Calu3 (cell line): ENCODE measurements around the gene SARM1. TPM values are rescaled to one million over a fixed set of nuclear protein-coding genes. Genes with fewer than 3 reads are reported as not detected.

Experiments
- BruUV-seq: library from RNA; stranded (reverse); fragments of 400-500 nt; replicated peaks from 2 replicates; lab custom pipeline; 2021; lab: Mats Ljungman, UMichigan
- CTCF ChIA-PET: fragments of 300-600 bp; sonication (Branson Sonifier 250); formaldehyde crosslinking; loops from one replicate; lab custom pipeline; 2022; ENCODE audit warnings: antibody characterized with exemption; lab: Charles Lee
- DNase-seq: peaks from one replicate; pipeline ENCODE4 v3.0.0; 2022
- H3K27ac Mint-ChIP-seq: one replicate; pipeline ENCODE4 v1.8.0; 2022; ENCODE audit warnings: mixed read lengths; ENCODE audit not compliant: unreplicated experiment
- H3K27me3 Mint-ChIP-seq: one replicate; pipeline ENCODE4 v1.8.0; 2022; ENCODE audit warnings: mixed read lengths; ENCODE audit not compliant: unreplicated experiment
- H3K36me3 Mint-ChIP-seq: one replicate; pipeline ENCODE4 v1.8.0; 2022; ENCODE audit warnings: mild to moderate bottlenecking, moderate library complexity, mixed read lengths; ENCODE audit not compliant: insufficient read depth, unreplicated experiment
- H3K4me1 Mint-ChIP-seq: one replicate; pipeline ENCODE4 v1.8.0; 2022; ENCODE audit warnings: mild to moderate bottlenecking, low read depth, mixed read lengths; ENCODE audit not compliant: unreplicated experiment
- H3K4me3 Mint-ChIP-seq: one replicate; pipeline ENCODE4 v1.8.0; 2022; ENCODE audit warnings: mild to moderate bottlenecking, low read depth, moderate library complexity, mixed read lengths; ENCODE audit not compliant: unreplicated experiment
- H3K9me3 Mint-ChIP-seq: one replicate; pipeline ENCODE4 v1.8.0; 2022; ENCODE audit warnings: low read depth, mixed read lengths; ENCODE audit not compliant: unreplicated experiment
- intact Hi-C: fragments of 100-400 bp; cut with micrococcal nuclease; formaldehyde crosslinking; loops from one replicate; pipeline ENCODE4 v1.10.0; 2022; ENCODE audit not compliant: unreplicated experiment
- total RNA-seq: library from RNA; stranded (reverse); gene quantifications from 2 replicates; pipeline ENCODE4 v1.2.3, GENCODE V29; 2022
- TF ChIP-seq, protein P1 (sequence below): fragments of 200-600 bp; IDR thresholded peaks from one replicate; pipeline ENCODE4 v1.8.0; 2022; ENCODE audit warnings: antibody characterized with exemption; ENCODE audit not compliant: unreplicated experiment

Gene SARM1
- total RNA-seq, 1 experiment from 2014 or later = 8.1 TPM

DNA sequence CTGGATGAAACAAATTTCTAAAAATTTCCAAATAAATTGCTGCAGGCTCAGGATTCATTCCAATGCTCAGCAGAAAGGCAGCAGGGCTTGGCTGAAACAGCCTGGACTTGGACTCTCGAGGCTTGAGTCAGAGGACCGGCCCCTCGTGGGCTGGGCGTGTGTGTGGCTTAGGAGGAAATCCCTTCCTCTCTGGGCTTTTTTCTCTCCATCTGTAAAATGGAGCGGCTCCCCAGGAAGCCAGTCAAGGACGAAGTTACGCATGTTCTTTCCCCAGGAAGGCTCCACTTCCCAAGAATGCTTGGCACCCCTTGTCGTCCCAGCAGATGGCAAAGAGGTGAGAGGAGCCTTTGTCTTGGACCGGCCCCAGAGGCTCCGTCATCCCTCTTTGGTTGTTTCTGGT lies 21.0 kb downstream of the SARM1 start:
- CTCF ChIA-PET = no interaction called here
- intact Hi-C loops = no loop called here
- DNase-seq = no peak
- Mint-ChIP-seq H3K4me1 (no peaks in the 10 kb centered on the region), H3K27me3 (no peaks in the 10 kb centered on the region), H3K36me3 (peaks cover 3% of the 10 kb centered on the region), H3K4me3 (no peak overlapping the region), H3K9me3 (no peaks in the 10 kb centered on the region), H3K27ac (no peak overlapping the region)
- TF ChIP-seq, protein P1, sequence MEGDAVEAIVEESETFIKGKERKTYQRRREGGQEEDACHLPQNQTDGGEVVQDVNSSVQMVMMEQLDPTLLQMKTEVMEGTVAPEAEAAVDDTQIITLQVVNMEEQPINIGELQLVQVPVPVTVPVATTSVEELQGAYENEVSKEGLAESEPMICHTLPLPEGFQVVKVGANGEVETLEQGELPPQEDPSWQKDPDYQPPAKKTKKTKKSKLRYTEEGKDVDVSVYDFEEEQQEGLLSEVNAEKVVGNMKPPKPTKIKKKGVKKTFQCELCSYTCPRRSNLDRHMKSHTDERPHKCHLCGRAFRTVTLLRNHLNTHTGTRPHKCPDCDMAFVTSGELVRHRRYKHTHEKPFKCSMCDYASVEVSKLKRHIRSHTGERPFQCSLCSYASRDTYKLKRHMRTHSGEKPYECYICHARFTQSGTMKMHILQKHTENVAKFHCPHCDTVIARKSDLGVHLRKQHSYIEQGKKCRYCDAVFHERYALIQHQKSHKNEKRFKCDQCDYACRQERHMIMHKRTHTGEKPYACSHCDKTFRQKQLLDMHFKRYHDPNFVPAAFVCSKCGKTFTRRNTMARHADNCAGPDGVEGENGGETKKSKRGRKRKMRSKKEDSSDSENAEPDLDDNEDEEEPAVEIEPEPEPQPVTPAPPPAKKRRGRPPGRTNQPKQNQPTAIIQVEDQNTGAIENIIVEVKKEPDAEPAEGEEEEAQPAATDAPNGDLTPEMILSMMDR = no peak
- no TSS peak for BruUV-seq

DNA sequence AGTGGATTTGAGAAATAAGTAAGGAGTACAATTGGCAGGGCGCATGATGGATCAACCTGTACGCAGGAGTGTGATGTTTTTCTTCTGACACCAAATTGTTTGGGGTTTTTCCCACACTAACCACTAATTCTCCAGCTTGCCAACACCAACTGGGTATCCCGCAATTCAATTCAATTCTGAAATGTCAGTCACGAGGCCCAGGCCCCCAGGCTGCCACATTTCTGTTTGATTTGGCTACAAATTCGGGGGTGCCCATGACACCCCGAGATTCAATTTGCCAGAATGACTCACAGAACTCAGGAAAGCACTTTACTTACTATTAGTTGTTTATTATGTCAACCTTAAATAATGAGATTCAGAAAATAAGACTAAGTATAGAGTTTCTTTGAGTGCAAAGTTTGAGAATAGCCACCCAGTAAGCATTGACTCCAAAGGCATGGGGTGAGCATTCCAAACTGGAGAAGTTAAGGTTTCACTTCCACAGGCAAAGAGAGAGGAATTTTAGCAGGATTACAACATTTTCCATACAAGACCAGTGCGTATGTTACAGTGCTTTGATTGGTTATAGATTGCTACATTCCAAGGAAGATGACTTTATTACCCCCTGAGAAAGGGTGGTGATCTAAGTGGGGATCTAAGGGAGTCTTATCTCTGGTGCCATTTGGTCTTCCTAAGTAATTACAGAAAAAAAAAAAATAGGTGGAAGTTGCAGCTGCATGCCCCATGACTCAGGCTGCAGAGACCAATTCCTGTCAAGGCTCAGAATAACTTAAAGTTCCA lies 23.0 kb downstream of the SARM1 start:
- TF ChIP-seq, protein P1 = no peak
- DNase-seq = no peak
- CTCF ChIA-PET = interaction anchor here (1.0 kb wide), 1 partner anchor 22 kb away, joined by 3 read pairs; no protein-coding TSS in a partner anchor
- Mint-ChIP-seq H3K9me3 (no peaks in the 10 kb centered on the region), H3K4me1 (no peaks in the 10 kb centered on the region), H3K27me3 (no peaks in the 10 kb centered on the region), H3K36me3 (peaks cover 8% of the 10 kb centered on the region), H3K4me3 (no peak overlapping the region), H3K27ac (no peak overlapping the region)
- intact Hi-C loops = no loop called here
- no TSS peak for BruUV-seq

DNA sequence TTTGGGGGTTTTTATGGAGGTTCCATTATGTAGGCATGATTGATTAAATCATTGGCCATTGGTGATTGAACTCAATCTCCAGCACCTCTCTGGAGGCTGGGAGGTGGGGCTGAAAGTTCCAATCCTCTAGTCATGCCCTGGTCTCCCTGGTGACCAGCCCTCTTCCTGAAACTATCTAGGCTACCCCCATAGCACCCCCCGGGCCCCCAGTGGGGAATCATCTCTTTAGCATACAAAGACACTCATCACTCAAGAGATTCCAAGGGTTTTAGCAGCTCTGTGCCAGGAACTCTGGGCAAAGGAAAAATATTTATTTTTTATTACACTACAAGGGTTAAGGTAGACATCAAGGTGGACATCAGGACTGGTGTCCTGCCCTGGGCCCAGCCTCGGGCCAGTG lies 23.9 kb downstream of the SARM1 start:
- intact Hi-C loops = no loop called here
- no peaks in the 10 kb centered on the region for H3K4me1 Mint-ChIP-seq

DNA sequence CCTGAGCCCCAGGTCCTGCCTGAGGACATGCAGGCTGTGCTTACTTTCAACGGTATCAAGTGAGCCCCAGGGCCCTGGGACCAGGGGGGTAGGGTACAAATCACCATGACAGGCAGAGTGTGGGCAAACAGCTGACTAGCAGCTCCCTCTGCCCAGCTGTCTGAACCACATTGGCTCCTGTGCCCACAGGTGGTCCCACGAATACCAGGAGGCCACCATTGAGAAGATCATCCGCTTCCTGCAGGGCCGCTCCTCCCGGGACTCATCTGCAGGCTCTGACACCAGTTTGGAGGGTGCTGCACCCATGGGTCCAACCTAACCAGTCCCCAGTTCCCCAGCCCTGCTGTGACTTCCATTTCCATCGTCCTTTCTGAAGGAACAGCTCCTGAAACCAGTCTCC lies 24.5 kb downstream of the SARM1 start:
- H3K27me3 Mint-ChIP-seq = no peaks in the 10 kb centered on the region
- CTCF ChIA-PET = no interaction called here
- no peaks in the 10 kb centered on the region for H3K9me3 Mint-ChIP-seq
- no peaks in the 10 kb centered on the region for H3K4me1 Mint-ChIP-seq
- TF ChIP-seq, protein P1 = no peak
- H3K36me3 Mint-ChIP-seq = peaks cover 8% of the 10 kb centered on the region
- BruUV-seq = no TSS peak
- no peak overlapping the region for H3K4me3 Mint-ChIP-seq
- intact Hi-C loops = no loop called here
- H3K27ac Mint-ChIP-seq = no peak overlapping the region
- no peak for DNase-seq

More for the DNA sequence above, 23.9 kb downstream of the SARM1 start:
- Mint-ChIP-seq H3K9me3 (no peaks in the 10 kb centered on the region), H3K4me3 (no peak overlapping the region), H3K36me3 (peaks cover 8% of the 10 kb centered on the region), H3K27me3 (no peaks in the 10 kb centered on the region), H3K27ac (no peak overlapping the region)
- no peak for DNase-seq
- CTCF ChIA-PET = no interaction called here
- TF ChIP-seq, protein P1 = no peak
- BruUV-seq = no TSS peak
